Myocyte (in vitro differentiated cells): ENCODE measurements around the gene GUCA1C. TPM values are rescaled to one million over a fixed set of nuclear protein-coding genes. Genes with fewer than 3 reads are reported as not detected.

Source experiments
- DNase-seq: peaks from one replicate; pipeline ENCODE4 v3.0.0-alpha.2; 2012; ENCODE audit warnings: low read depth
- total RNA-seq: library from RNA; depleted of rRNA; stranded (reverse); fragments of >200 nt; gene quantifications from 2 replicates; pipeline ENCODE4 v1.2.3, GENCODE V29; 2014

Gene GUCA1C
- total RNA-seq, 1 donor from 2014 or later, result not detected

GRCh38 chr3:108909799-108910198, 43.9 kb downstream of the GUCA1C start:
- no peak for DNase-seq

GRCh38 chr3:108907194-108907593, 46.5 kb downstream of the GUCA1C start:
- no peak for DNase-seq

- no peak for DNase-seq
Observed at GRCh38 chr3:108899530-108899929, 54.1 kb downstream of the GUCA1C start.

GRCh38 chr3:108897883-108898282, 55.8 kb downstream of the GUCA1C start:
- no peak for DNase-seq

- no peak for DNase-seq
Observed at GRCh38 chr3:108894981-108895380, 58.7 kb downstream of the GUCA1C start.

GRCh38 chr3:108891833-108892232, 61.8 kb downstream of the GUCA1C start:
- no peak for DNase-seq

GRCh38 chr3:108887777-108888176, 65.9 kb downstream of the GUCA1C start:
- no peak for DNase-seq

GRCh38 chr3:108887121-108887520, 66.6 kb downstream of the GUCA1C start:
- DNase-seq, result no peak

GRCh38 chr3:108883373-108883772, 70.3 kb downstream of the GUCA1C start:
- DNase-seq, result no peak

GRCh38 chr3:108882762-108883161, 70.9 kb downstream of the GUCA1C start:
- DNase-seq, result no peak

GRCh38 chr3:108879915-108880314, 73.8 kb downstream of the GUCA1C start:
- no peak for DNase-seq

GRCh38 chr3:108877901-108878300, 75.8 kb downstream of the GUCA1C start:
- no peak for DNase-seq

- DNase-seq, result no peak
Observed at GRCh38 chr3:108863799-108864135, 89.9 kb downstream of the GUCA1C start.

GRCh38 chr3:108862865-108863798, 90.5 kb downstream of the GUCA1C start:
- no peak for DNase-seq

GRCh38 chr3:108861401-108861800, 92.3 kb downstream of the GUCA1C start:
- DNase-seq, result no peak

Other genes starting within 250 kb of the GUCA1C start
- gene RETNLB, start 196.5 kb downstream of the GUCA1C start, total RNA-seq, result not detected in 2 replicates
- not detected in 2 replicates for gene TRAT1, start 131.1 kb downstream of the GUCA1C start, total RNA-seq
- gene MORC1, start 164.3 kb upstream of the GUCA1C start, total RNA-seq, result not detected in 2 replicates
- gene C3orf85, start 182.8 kb upstream of the GUCA1C start, total RNA-seq, result not detected in 2 replicates